Mesothelial cell of epicardium (in vitro differentiated cells): ENCODE measurements around the gene SUV39H1. TPM values are rescaled to one million over a fixed set of nuclear protein-coding genes. Genes with fewer than 3 reads are reported as not detected.

Source experiments
- DNase-seq, 2 experiments: peaks; one replicate each; pipeline ENCODE4 v3.0.0; 2021; ENCODE audit warnings: low spot score in 2 of 2; ENCODE audit not compliant: unreplicated experiment in 2 of 2
- H3K27ac Mint-ChIP-seq: 2 replicates; pipeline ENCODE4 v1.8.0; 2021; ENCODE audit warnings: mixed read lengths
- H3K27me3 Mint-ChIP-seq: 2 replicates; pipeline ENCODE4 v1.8.0; 2021; ENCODE audit warnings: low read depth, mixed read lengths
- H3K36me3 Mint-ChIP-seq: 2 replicates; pipeline ENCODE4 v1.8.0; 2021; ENCODE audit warnings: mixed read lengths
- H3K4me1 Mint-ChIP-seq: 2 replicates; pipeline ENCODE4 v1.8.0; 2021; ENCODE audit warnings: mixed read lengths
- H3K4me3 Mint-ChIP-seq: 2 replicates; pipeline ENCODE4 v1.8.0; 2021; ENCODE audit warnings: mild to moderate bottlenecking, moderate library complexity, mixed read lengths
- H3K9me3 Mint-ChIP-seq: 2 replicates; pipeline ENCODE4 v1.8.0; 2021; ENCODE audit warnings: mixed read lengths
- total RNA-seq: library from RNA; stranded (reverse); gene quantifications from 3 replicates; pipeline ENCODE4 v1.2.1, GENCODE V29; 2021
- TF ChIP-seq, protein P1 (sequence below): fragments of 200-600 bp; sonication (generic); IDR thresholded peaks from one replicate; pipeline ENCODE4 v1.5.0; 2021; ENCODE audit warnings: antibody characterized with exemption; ENCODE audit not compliant: unreplicated experiment

The SUV39H1 gene
- total RNA-seq, 1 donor from 2014 or later: 5.3 TPM

- Mint-ChIP-seq H3K27me3 (peaks cover 13% of the 10 kb centered on the region), H3K9me3 (peaks cover 13% of the 10 kb centered on the region), H3K27ac (no peak overlapping the region), H3K4me1 (peaks cover 14% of the 10 kb centered on the region), H3K4me3 (peak overlapping the region; percentile 81), H3K36me3 (peaks cover 5% of the 10 kb centered on the region)
- TF ChIP-seq, protein P1, sequence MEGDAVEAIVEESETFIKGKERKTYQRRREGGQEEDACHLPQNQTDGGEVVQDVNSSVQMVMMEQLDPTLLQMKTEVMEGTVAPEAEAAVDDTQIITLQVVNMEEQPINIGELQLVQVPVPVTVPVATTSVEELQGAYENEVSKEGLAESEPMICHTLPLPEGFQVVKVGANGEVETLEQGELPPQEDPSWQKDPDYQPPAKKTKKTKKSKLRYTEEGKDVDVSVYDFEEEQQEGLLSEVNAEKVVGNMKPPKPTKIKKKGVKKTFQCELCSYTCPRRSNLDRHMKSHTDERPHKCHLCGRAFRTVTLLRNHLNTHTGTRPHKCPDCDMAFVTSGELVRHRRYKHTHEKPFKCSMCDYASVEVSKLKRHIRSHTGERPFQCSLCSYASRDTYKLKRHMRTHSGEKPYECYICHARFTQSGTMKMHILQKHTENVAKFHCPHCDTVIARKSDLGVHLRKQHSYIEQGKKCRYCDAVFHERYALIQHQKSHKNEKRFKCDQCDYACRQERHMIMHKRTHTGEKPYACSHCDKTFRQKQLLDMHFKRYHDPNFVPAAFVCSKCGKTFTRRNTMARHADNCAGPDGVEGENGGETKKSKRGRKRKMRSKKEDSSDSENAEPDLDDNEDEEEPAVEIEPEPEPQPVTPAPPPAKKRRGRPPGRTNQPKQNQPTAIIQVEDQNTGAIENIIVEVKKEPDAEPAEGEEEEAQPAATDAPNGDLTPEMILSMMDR: no peak
- no peak for DNase-seq
Measured at GRCh38 chrX:48695534-48695896, 1.0 kb upstream of the SUV39H1 start.

DNA sequence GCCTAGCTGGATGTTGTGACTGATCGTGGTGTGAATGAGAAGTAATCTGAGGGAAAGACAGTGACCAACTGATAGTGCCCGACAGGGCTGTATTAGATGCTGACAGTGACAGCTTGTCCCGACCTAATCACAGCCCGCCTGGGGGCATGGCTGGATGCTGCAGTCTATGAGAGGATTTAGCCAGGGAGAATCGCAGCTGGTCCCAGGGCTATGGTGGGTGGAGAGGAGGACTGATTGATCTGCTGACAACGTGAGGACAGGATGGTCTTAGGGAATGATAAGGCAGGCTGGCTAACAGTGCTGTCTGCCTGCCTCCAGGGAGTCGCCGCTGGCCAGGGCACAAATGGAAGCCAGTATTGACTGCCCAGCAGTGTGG is 621 bp upstream of the SUV39H1 start:
- H3K4me3 Mint-ChIP-seq: peak overlapping the region; percentile 81
- DNase-seq: no peak
- H3K4me1 Mint-ChIP-seq: peaks cover 14% of the 10 kb centered on the region
- H3K36me3 Mint-ChIP-seq: peaks cover 5% of the 10 kb centered on the region
- TF ChIP-seq, protein P1: no peak
- H3K27ac Mint-ChIP-seq: peak overlapping the region; percentile 89
- peaks cover 13% of the 10 kb centered on the region for H3K27me3 Mint-ChIP-seq
- peaks cover 13% of the 10 kb centered on the region for H3K9me3 Mint-ChIP-seq

DNA sequence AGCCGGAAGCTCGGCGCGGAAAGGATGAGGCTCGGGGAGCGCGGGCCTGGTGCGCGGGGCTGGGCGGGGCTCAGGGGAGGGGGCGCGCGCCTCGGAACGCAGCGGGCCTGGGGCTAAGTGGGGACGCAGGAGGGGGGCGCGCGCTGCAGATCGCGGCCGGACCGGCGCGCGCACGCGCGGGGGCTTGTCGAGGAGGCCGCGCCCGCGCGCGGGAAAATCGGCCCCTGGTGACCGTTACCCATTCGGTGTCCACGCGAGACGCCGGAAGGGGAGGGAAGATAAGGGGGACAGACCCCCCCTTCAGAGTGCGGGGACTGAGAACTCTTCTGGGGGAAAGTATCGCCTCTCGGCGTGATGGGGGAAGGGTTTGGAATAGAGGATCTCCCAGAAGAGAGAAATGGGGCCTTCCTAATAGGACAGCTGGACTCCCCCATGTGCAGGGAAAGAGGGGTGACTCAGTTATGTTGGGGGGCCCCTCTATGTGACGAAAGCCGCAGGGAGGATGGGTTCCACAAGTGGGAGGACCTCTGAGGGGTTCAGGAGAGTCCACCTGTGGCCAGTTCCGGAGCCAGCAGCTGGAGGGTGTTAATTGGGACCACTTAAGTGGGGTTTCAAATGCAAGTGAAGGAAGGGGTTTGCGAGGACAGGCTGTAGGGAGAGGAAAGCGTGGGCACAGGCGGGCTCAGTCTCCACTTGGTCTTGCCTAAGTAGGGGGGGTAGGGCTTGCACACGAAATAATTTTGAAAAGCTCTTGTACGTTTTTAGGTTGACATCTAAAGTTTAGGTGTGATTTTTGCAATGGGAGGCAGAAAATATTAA is 584 bp downstream of the SUV39H1 start:
- Mint-ChIP-seq H3K27me3 (peaks cover 10% of the 10 kb centered on the region), H3K9me3 (peaks cover 6% of the 10 kb centered on the region), H3K36me3 (peaks cover 5% of the 10 kb centered on the region), H3K4me3 (peak overlapping the region; percentile 68), H3K4me1 (peaks cover 14% of the 10 kb centered on the region), H3K27ac (no peak overlapping the region)
- TF ChIP-seq, protein P1: no peak
- DNase-seq: no peak

GRCh38 chrX:48698306-48698705 is 1.8 kb downstream of the SUV39H1 start:
- Mint-ChIP-seq H3K4me3 (no peak overlapping the region), H3K27ac (no peak overlapping the region), H3K9me3 (peaks cover 8% of the 10 kb centered on the region), H3K36me3 (peaks cover 5% of the 10 kb centered on the region), H3K4me1 (peaks cover 14% of the 10 kb centered on the region), H3K27me3 (peaks cover 9% of the 10 kb centered on the region)
- no peak for DNase-seq
- TF ChIP-seq, protein P1: no peak

DNA sequence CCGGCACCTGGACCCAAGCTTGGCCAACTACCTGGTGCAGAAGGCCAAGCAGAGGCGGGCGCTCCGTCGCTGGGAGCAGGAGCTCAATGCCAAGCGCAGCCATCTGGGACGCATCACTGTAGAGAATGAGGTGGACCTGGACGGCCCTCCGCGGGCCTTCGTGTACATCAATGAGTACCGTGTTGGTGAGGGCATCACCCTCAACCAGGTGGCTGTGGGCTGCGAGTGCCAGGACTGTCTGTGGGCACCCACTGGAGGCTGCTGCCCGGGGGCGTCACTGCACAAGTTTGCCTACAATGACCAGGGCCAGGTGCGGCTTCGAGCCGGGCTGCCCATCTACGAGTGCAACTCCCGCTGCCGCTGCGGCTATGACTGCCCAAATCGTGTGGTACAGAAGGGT is 3.7 kb downstream of the SUV39H1 start:
- Mint-ChIP-seq H3K27me3 (no peaks in the 10 kb centered on the region), H3K36me3 (peaks cover 5% of the 10 kb centered on the region)

More for the DNA sequence above, 3.7 kb downstream of the SUV39H1 start:
- peaks cover 12% of the 10 kb centered on the region for H3K9me3 Mint-ChIP-seq
- no peak overlapping the region for H3K27ac Mint-ChIP-seq
- no peak overlapping the region for H3K4me3 Mint-ChIP-seq
- no peak for DNase-seq
- H3K4me1 Mint-ChIP-seq: peaks cover 12% of the 10 kb centered on the region
- TF ChIP-seq, protein P1: no peak
